Activated naive CD8-positive, alpha-beta T cell treated with anti-CD3 and anti-CD28 coated beads, Interleukin-2, amount 50 U/mL, for 24 hours (primary cell): ENCODE measurements around the gene EXD2.

Experiments used
- ATAC-seq: fragments of 150-1000 bp; cut with Tn5 transposase; one replicate; pipeline ENCODE4 v1.10.0; 2021
- DNase-seq: peaks from one replicate; pipeline ENCODE4 v3.0.0; 2021
- H3K27ac Mint-ChIP-seq: one replicate; pipeline ENCODE4 v1.8.0; 2021; ENCODE audit warnings: mild to moderate bottlenecking, mixed read lengths
- H3K27me3 Mint-ChIP-seq: one replicate; pipeline ENCODE4 v1.8.0; 2021; ENCODE audit warnings: mixed read lengths
- H3K36me3 Mint-ChIP-seq: one replicate; pipeline ENCODE4 v1.8.0; 2021; ENCODE audit warnings: low read depth, mixed read lengths
- H3K4me1 Mint-ChIP-seq: one replicate; pipeline ENCODE4 v1.8.0; 2021; ENCODE audit warnings: mixed read lengths
- H3K4me3 Mint-ChIP-seq: one replicate; pipeline ENCODE4 v1.8.0; 2021; ENCODE audit warnings: mild to moderate bottlenecking, moderate library complexity, mixed read lengths
- H3K9me3 Mint-ChIP-seq: one replicate; pipeline ENCODE4 v1.8.0; 2021; ENCODE audit warnings: mixed read lengths

EXD2 gene

GRCh38 chr14:69226736-69227135 is 35.4 kb downstream of the EXD2 start:
- no peak overlapping the region for H3K4me3 Mint-ChIP-seq
- DNase-seq: no peak
- H3K27me3 Mint-ChIP-seq: no peaks in the 10 kb centered on the region
- H3K36me3 Mint-ChIP-seq: peaks cover 4% of the 10 kb centered on the region
- H3K4me1 Mint-ChIP-seq: no peaks in the 10 kb centered on the region
- H3K27ac Mint-ChIP-seq: no peak overlapping the region
- no peak for ATAC-seq
- no peaks in the 10 kb centered on the region for H3K9me3 Mint-ChIP-seq

DNA sequence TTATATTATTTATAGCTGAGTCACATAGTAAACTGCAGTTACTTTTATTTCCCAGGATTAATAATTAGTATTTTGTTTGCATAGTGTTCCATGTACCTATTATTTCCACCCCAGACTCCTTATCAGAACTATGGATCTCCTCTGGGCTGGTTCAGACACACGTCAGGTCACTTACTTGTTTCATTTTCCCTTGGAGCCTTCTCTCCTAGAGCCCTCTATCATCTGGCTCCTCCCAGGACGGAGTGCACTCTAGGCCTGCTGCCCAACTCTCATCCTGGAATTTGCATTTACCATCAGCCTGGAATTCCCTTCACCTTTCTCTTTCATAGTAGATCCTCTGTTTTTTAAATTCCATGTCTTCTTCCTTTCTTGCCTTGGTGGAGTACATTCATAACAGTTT is 40.2 kb downstream of the EXD2 start:
- Mint-ChIP-seq H3K4me3 (no peak overlapping the region), H3K27ac (no peak overlapping the region), H3K27me3 (no peaks in the 10 kb centered on the region)

DNA sequence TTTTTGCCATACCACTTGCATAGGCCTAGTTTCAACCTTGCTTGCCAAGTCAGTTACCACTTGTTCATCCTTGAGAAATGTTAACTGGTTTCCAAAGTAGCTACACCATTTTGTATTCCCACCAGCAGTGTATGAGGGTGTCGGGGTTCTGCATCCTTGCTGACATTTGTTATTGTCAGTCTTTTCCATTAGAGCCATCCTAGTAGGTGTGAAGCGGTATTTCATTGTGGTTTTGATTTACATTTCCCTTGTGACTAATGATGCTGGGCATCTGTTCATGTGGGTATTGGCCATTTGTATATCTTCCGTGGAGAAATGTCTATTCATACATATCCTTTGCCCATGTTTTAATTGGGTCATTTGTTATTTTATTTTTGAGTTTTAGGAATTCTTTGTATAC is 41.1 kb downstream of the EXD2 start:
- Mint-ChIP-seq H3K9me3 (no peaks in the 10 kb centered on the region), H3K36me3 (peaks cover 14% of the 10 kb centered on the region), H3K4me3 (no peak overlapping the region), H3K27me3 (no peaks in the 10 kb centered on the region), H3K4me1 (peaks cover 14% of the 10 kb centered on the region), H3K27ac (no peak overlapping the region)
- no peak for DNase-seq
- ATAC-seq: peak; percentile 61

More for the DNA sequence above, 40.2 kb downstream of the EXD2 start:
- Mint-ChIP-seq H3K4me1 (peaks cover 14% of the 10 kb centered on the region), H3K36me3 (peaks cover 13% of the 10 kb centered on the region), H3K9me3 (no peaks in the 10 kb centered on the region)
- ATAC-seq (no peak), DNase-seq (no peak)

DNA sequence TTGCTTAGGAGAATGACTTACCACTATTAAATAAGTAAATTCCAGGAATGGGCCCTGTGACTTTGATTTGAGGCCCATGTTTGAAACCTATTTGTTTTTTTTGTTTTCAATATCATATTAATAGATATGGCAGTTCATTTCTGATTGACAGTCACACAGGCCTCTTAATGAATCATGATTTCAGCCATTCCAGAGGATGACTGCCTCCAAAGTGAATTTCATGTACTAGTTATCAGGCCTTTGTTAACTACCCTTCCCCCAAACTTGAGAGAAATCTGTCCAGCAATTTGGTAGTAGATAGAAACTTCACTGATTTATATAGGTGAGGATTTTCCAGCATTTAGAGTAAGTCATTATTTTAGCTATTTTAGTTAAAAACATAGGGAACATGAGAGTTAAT is 42.8 kb downstream of the EXD2 start:
- Mint-ChIP-seq H3K4me3 (no peak overlapping the region), H3K36me3 (peaks cover 23% of the 10 kb centered on the region), H3K27me3 (no peaks in the 10 kb centered on the region), H3K27ac (no peak overlapping the region), H3K4me1 (peaks cover 14% of the 10 kb centered on the region), H3K9me3 (no peaks in the 10 kb centered on the region)
- ATAC-seq: no peak
- DNase-seq: no peak

DNA sequence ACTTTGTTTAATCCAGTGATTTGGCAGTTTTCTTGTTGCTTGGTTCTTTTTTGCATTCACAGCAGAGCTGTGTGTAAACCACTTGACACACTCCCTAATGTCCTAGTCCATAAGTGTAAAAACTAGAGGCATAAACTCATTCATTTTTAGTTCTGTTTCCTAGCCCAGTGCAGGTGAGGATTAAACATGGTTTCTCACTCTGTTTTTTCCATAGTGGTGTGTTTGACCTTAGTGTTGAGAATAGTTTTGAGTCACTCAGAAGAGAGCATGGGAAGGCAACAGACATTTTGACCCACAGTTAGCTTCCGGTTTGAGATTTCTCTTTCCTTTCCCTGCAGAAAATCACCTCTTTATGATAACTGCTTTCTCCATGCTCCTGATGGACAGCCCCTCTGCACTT is 44.4 kb downstream of the EXD2 start:
- Mint-ChIP-seq H3K27ac (peak overlapping the region; percentile 44), H3K4me3 (no peak overlapping the region), H3K4me1 (peaks cover 14% of the 10 kb centered on the region), H3K27me3 (no peaks in the 10 kb centered on the region), H3K9me3 (no peaks in the 10 kb centered on the region), H3K36me3 (peaks cover 23% of the 10 kb centered on the region)
- ATAC-seq (peak; percentile 72), DNase-seq (no peak)

GRCh38 chr14:69237142-69237541 is 45.8 kb downstream of the EXD2 start:
- no peak overlapping the region for H3K4me3 Mint-ChIP-seq
- H3K4me1 Mint-ChIP-seq: peaks cover 14% of the 10 kb centered on the region
- H3K36me3 Mint-ChIP-seq: peaks cover 18% of the 10 kb centered on the region
- no peak for ATAC-seq
- DNase-seq: no peak
- H3K27ac Mint-ChIP-seq: no peak overlapping the region
- no peaks in the 10 kb centered on the region for H3K27me3 Mint-ChIP-seq
- H3K9me3 Mint-ChIP-seq: no peaks in the 10 kb centered on the region

DNA sequence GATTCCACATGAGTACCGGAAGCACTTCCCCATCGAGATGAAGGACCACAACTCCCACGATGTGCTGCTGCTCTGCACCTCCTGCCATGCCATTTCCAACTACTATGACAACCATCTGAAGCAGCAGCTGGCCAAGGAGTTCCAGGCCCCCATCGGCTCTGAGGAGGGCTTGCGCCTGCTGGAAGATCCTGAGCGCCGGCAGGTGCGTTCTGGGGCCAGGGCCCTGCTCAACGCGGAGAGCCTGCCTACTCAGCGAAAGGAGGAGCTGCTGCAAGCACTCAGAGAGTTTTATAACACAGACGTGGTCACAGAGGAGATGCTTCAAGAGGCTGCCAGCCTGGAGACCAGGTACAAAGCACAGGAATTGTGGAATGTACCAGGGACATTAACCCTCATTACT is 46.3 kb downstream of the EXD2 start:
- H3K36me3 Mint-ChIP-seq: peaks cover 18% of the 10 kb centered on the region
- no peak overlapping the region for H3K27ac Mint-ChIP-seq
- DNase-seq (no peak), ATAC-seq (no peak)
- peaks cover 10% of the 10 kb centered on the region for H3K4me1 Mint-ChIP-seq
- H3K27me3 Mint-ChIP-seq: no peaks in the 10 kb centered on the region
- H3K9me3 Mint-ChIP-seq: no peaks in the 10 kb centered on the region
- H3K4me3 Mint-ChIP-seq: no peak overlapping the region

DNA sequence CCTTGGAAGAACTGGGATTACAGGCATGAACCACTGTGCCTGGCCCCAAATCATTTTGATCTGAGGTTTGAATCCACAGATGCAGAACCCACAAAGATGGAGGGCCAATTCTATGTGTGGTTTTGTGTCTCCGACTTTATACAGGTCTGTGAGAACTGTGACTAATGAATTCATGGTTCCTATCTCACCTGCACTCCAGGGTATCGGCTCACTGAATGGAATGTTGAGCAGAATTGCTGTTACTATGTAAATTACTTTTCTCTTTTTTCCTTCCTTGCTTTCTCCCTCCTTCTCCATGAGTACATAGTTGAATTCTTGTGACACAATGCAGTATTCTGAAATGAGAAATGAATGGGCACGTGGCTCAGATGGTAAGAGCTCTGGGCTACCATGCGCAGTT is 47.6 kb downstream of the EXD2 start:
- Mint-ChIP-seq H3K27me3 (no peaks in the 10 kb centered on the region), H3K9me3 (no peaks in the 10 kb centered on the region), H3K27ac (no peak overlapping the region), H3K4me3 (no peak overlapping the region), H3K36me3 (peaks cover 15% of the 10 kb centered on the region), H3K4me1 (peaks cover 8% of the 10 kb centered on the region)
- ATAC-seq (no peak), DNase-seq (no peak)

- ATAC-seq: no peak
- Mint-ChIP-seq H3K36me3 (peaks cover 11% of the 10 kb centered on the region), H3K9me3 (no peaks in the 10 kb centered on the region), H3K27ac (no peak overlapping the region), H3K4me3 (no peak overlapping the region), H3K4me1 (peaks cover 6% of the 10 kb centered on the region), H3K27me3 (no peaks in the 10 kb centered on the region)
- no peak for DNase-seq
These were observed 49.4 kb downstream of the EXD2 start for GRCh38 chr14:69240527-69241173.

DNA sequence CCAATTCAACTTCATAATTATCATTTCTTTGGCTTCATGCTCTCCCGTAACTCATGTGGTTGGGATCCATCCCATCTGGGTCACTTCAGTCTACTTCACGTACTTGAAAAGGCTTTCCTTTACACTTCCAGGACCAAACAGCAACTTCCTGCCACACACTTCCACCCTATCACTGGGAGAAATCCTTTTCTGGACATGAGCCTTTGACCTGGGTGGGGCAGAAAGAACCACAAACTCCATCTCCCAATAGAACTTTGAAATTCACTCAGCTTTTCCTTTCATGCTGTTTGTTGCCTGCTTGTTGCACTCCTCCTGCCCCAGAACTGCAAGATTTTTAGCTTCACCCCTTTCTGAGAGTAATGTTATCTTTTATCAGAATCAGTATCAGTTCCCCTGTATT is 50.3 kb downstream of the EXD2 start:
- ATAC-seq: no peak

GRCh38 chr14:69242311-69243224 is 51.3 kb downstream of the EXD2 start:
- Mint-ChIP-seq H3K27me3 (no peaks in the 10 kb centered on the region), H3K9me3 (no peaks in the 10 kb centered on the region), H3K4me3 (no peak overlapping the region), H3K27ac (no peak overlapping the region), H3K4me1 (peaks cover 1% of the 10 kb centered on the region), H3K36me3 (peaks cover 7% of the 10 kb centered on the region)
- DNase-seq (peak; percentile 46), ATAC-seq (peak; percentile 28)

More for the DNA sequence above, 50.3 kb downstream of the EXD2 start:
- Mint-ChIP-seq H3K9me3 (no peaks in the 10 kb centered on the region), H3K27me3 (no peaks in the 10 kb centered on the region), H3K4me3 (no peak overlapping the region), H3K4me1 (peaks cover 1% of the 10 kb centered on the region), H3K27ac (no peak overlapping the region), H3K36me3 (peaks cover 10% of the 10 kb centered on the region)
- DNase-seq: no peak

DNA sequence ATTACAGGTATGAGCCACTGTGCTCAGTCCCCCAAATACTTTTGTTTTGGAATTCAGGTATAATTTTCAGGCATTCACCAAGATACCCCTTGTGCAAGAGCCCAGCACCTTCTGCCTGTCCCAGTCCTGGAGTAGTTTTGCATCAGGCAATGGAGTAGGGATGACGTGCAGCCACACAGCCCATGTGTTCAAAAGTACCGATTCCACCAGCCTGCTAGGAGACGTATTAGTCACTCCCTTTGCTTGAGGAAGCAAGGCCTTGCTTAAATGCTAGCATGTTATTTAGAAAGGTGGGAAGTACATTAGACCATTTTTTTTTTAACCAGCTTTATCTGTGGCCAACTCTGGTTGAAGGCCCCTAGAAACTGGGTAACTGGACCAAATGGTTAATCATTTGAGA is 53.6 kb downstream of the EXD2 start:
- Mint-ChIP-seq H3K27me3 (no peaks in the 10 kb centered on the region), H3K9me3 (no peaks in the 10 kb centered on the region), H3K4me3 (no peak overlapping the region), H3K36me3 (no peaks in the 10 kb centered on the region), H3K4me1 (peaks cover 1% of the 10 kb centered on the region), H3K27ac (no peak overlapping the region)
- DNase-seq (no peak), ATAC-seq (peak; percentile 20)

DNA sequence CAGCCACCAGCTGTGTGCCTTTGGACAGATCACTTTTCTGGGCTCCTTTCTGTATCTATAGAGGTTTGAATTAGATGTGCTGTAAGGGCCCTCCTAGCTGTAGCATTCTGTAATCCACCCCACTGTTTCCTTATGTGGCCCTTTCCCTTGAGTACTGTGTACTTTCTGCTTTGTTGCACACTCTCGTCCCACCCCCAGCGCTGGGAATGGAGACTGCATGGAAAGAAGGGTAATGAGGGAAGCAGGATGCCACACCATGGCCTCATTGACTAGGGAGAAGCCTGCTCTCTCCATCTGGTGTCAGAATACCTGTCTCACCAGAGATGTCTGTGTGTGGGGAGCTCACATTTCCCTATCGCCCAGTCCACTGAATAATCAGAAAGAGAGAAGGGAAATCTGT is 55.0 kb downstream of the EXD2 start:
- ATAC-seq (no peak), DNase-seq (no peak)
- H3K36me3 Mint-ChIP-seq: no peaks in the 10 kb centered on the region
- no peaks in the 10 kb centered on the region for H3K27me3 Mint-ChIP-seq
- H3K4me3 Mint-ChIP-seq: no peak overlapping the region
- no peak overlapping the region for H3K27ac Mint-ChIP-seq
- H3K4me1 Mint-ChIP-seq: peaks cover 1% of the 10 kb centered on the region
- no peaks in the 10 kb centered on the region for H3K9me3 Mint-ChIP-seq

DNA sequence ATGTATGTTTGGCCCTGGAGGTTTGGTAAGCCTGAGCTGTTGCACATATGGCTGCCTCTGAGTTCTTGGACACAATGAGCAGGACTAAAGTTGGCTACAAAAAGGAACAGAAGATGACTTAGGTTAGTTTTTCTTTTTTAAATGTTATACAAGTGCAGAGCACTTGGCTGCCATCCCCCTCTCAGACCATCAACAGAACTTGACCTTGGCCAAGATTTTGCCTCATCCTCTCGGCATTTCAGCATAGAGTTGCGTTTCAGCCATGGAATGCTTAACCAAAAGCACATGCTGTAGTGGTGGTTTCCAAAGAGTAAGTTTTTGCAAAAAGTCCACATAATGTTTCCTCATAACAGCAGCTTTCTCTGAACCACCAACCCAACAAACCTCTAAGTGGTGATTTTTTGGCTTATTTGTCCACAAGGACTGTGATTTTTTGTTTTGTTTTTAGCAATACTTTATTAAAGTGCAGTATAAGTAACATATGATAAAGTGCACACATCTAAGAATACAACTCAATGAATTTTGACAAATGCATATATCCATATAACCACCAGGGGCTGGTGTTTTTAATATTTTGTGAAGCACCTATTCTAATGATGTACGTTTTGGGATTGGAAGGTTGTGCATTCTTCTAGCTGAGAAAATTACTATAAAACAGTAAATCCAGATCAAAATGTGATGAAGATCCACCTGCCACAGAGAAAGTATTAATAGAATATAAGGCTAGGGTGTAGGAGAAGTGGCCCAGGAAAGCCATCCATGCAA is 56.6 kb downstream of the EXD2 start:
- no peak overlapping the region for H3K27ac Mint-ChIP-seq

DNA sequence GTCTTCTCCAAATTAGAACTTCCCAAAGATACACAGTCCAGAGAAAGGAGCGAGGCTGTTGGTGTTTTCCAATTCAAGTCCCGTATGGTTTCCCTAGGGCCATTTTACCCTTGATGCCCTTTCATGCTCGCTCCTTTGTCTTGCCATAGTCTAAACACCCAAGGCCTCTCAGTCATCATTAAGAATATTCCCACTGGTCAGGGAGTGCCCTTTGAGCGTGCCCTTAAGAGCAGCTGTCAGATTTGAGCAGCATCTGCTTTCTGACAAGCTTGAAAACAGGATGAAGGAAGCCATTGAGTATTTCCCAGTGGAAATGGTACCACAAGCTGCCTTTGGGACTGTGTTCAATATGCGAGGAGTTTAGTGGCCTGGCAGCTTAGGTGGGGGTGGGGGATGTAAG is 58.3 kb downstream of the EXD2 start:
- Mint-ChIP-seq H3K27ac (no peak overlapping the region), H3K9me3 (no peaks in the 10 kb centered on the region), H3K4me1 (no peaks in the 10 kb centered on the region), H3K27me3 (peaks cover 4% of the 10 kb centered on the region), H3K4me3 (no peak overlapping the region), H3K36me3 (no peaks in the 10 kb centered on the region)
- no peak for ATAC-seq
- no peak for DNase-seq

More for the DNA sequence above, 56.6 kb downstream of the EXD2 start:
- ATAC-seq (no peak), DNase-seq (no peak)
- H3K36me3 Mint-ChIP-seq: no peaks in the 10 kb centered on the region
- no peaks in the 10 kb centered on the region for H3K27me3 Mint-ChIP-seq
- no peaks in the 10 kb centered on the region for H3K9me3 Mint-ChIP-seq
- H3K4me3 Mint-ChIP-seq: no peak overlapping the region
- no peaks in the 10 kb centered on the region for H3K4me1 Mint-ChIP-seq
